ENCODE measurements around the gene FBXL5. TPM values are rescaled to one million over a fixed set of nuclear protein-coding genes. Genes with fewer than 3 reads are reported as not detected.
A peak's percentile ranks its signal among the peaks of the same experiment; 100 is the strongest.

FBXL5 gene, protein sequence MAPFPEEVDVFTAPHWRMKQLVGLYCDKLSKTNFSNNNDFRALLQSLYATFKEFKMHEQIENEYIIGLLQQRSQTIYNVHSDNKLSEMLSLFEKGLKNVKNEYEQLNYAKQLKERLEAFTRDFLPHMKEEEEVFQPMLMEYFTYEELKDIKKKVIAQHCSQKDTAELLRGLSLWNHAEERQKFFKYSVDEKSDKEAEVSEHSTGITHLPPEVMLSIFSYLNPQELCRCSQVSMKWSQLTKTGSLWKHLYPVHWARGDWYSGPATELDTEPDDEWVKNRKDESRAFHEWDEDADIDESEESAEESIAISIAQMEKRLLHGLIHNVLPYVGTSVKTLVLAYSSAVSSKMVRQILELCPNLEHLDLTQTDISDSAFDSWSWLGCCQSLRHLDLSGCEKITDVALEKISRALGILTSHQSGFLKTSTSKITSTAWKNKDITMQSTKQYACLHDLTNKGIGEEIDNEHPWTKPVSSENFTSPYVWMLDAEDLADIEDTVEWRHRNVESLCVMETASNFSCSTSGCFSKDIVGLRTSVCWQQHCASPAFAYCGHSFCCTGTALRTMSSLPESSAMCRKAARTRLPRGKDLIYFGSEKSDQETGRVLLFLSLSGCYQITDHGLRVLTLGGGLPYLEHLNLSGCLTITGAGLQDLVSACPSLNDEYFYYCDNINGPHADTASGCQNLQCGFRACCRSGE
- total RNA-seq (10 to 100 TPM; 26.5 to 36.4 (median 31.9) TPM), polyA plus RNA-seq (10 to 100 TPM; 17.6 to 39.2 TPM)

GRCh38 chr4:15655223-15656037 is at the start of gene FBXL5:
Gene FBXL5 (minus strand): TSS chr4:15655357. CDS start chr4:15655287, 70 bp downstream.
- H3K4me3 ChIP-seq, result peak within 1 kb of the TSS; percentile 56 to 78 (median 67)
- intact Hi-C loops (cut with DNase I), result no loop called here
- 2 to 3% methylated on average over 70 to 85 of the region's 85 CpGs for WGBS, 2 donors
- no peaks in the 10 kb centered on the region for H3K27me3 ChIP-seq
- no peak for TF ChIP-seq CTCF (IDR thresholded peaks at IDR 0.05)
- ATAC-seq (peak; percentile 84 to 95 (median 92)), DNase-seq (peak; percentile 68 to 93 (median 80)), FAIRE-seq (no peak)
- H3K36me3 ChIP-seq, result no peaks in the 10 kb centered on the region
- H3K9me3 ChIP-seq, result no peaks in the 10 kb centered on the region
- H3K4me1 ChIP-seq, result peaks cover 14 to 38% (median 27%) of the 10 kb centered on the region in 3 donors
- peak within 1 kb of the TSS; percentile 98 to 99 (median 98) for H3K27ac ChIP-seq

GRCh38 chr4:15704129-15704528 is 49.0 kb upstream of the FBXL5 start:
- no peak overlapping the region for H3K27ac ChIP-seq
- intact Hi-C loops (cut with DNase I), result no loop called here
- FAIRE-seq, result no peak

DNA sequence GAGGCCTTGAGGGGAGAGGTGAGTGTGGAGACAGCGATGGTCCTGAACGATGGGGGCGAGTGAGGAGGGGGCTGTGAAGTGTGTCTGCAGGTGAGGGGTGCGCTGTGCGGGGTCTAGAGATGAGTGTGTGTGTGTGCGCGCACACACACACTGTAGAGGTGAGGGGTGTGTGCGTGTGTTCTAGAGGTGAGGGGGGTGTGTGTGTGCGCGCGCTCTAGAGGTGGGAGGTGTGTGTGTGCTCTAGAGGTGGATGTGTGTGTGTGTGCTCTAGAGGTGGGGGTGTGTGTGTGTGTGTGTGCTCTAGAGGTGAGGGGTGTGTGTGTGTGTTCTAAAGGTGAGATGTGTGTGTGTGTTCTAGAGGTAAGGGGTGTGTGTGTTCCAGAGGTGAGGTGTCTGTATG is 48.3 kb upstream of the FBXL5 start:
- Histone ChIP-seq H3K27ac (no peak overlapping the region), H3K27me3 (no peaks in the 10 kb centered on the region), H3K4me3 (peak overlapping the region in 1 of 4 donors; percentile 48), H3K36me3 (no peaks in the 10 kb centered on the region), H3K4me1 (no peaks in the 10 kb centered on the region), H3K9me3 (no peaks in the 10 kb centered on the region)
- intact Hi-C loops (cut with DNase I), result no loop called here
- peak in 1 of 6 donors; percentile 52 for DNase-seq
- WGBS, 2 donors, result 76 to 79% methylated on average over 11 of the region's 11 CpGs
- no peak for TF ChIP-seq CTCF (IDR thresholded peaks at IDR 0.05)
- no peak for FAIRE-seq
- ATAC-seq, result no peak

More at GRCh38 chr4:15704129-15704528, 49.0 kb upstream of the FBXL5 start:
- H3K36me3 ChIP-seq, result no peaks in the 10 kb centered on the region
- DNase-seq (no peak), ATAC-seq (no peak)
- no peak for TF ChIP-seq CTCF (IDR thresholded peaks at IDR 0.05)
- no peaks in the 10 kb centered on the region for H3K27me3 ChIP-seq
- no peaks in the 10 kb centered on the region for H3K4me1 ChIP-seq
- H3K9me3 ChIP-seq, result no peaks in the 10 kb centered on the region
- no peak overlapping the region for H3K4me3 ChIP-seq

DNA sequence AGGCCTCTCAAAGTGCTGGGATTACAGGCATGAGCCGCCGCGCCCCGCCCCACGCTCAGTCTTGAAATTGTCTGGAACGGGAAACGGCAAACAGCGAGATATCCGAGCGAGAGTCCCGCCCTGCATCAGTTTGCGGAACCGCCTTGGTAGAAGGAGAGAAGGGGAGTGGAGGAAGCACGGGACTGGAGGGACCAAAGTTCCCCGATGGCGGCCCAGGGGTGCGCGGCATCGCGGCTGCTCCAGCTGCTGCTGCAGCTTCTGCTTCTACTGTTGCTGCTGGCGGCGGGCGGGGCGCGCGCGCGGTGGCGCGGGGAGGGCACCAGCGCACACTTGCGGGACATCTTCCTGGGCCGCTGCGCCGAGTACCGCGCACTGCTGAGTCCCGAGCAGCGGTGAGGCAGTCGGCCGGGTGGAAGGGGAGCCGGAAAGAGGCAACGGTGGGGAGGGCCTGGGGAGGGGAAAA is 47.8 kb upstream of the FBXL5 start, which contains the start of gene BST1:
Gene BST1 (plus strand): TSS at position 125 of the 463 bp plus-strand sequence. CDS start 80 bp downstream, at position 205.
- ATAC-seq (peak; percentile 58 to 89 (median 86)), FAIRE-seq (no peak), DNase-seq (peak; percentile 5 to 72 (median 43))
- 3 to 4% methylated on average over 41 to 43 of the region's 43 CpGs for whole genome bisulfite sequencing, 2 donors
- Histone ChIP-seq H3K4me3 (peak within 1 kb of the TSS; percentile 16 to 48 (median 28)), H3K9me3 (no peaks in the 10 kb centered on the region), H3K4me1 (no peaks in the 10 kb centered on the region), H3K36me3 (no peaks in the 10 kb centered on the region), H3K27ac (no peak within 1 kb of the TSS), H3K27me3 (no peaks in the 10 kb centered on the region)
- intact Hi-C loops (cut with DNase I), result no loop called here
- TF ChIP-seq CTCF (IDR thresholded peaks at IDR 0.05), result no peak

Measured in pancreas (tissue), 10 donors.